ENCODE data around the gene KCNIP4. TPM values are rescaled to one million over a fixed set of nuclear protein-coding genes. Genes with fewer than 3 reads are reported as not detected.

Gene KCNIP4
- total RNA-seq, 1 experiment from 2014 or later, result not detected

DNA sequence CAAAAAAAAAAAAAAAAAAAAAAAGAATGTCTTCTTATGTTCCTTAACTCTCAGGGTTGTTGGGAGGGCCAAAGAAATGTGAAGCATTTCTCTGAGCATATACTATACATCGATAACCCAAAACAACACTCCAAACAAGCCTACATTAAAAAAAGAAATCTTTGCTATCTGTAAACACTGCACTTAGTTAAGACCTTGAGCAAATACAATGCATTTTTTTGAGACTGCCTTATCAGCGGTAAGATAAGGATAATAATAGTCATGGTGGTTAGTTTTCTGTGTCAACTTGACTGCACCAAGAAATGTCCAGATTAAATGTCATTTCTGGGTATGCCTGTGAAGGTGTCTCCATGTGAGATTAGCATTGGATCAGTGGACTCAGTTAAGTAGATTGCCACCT lies 706.4 kb downstream of the KCNIP4 start:
- BruUV-seq (replicated peaks), result no TSS peak
- no peak for DNase-seq
- TF ChIP-seq, protein P1, sequence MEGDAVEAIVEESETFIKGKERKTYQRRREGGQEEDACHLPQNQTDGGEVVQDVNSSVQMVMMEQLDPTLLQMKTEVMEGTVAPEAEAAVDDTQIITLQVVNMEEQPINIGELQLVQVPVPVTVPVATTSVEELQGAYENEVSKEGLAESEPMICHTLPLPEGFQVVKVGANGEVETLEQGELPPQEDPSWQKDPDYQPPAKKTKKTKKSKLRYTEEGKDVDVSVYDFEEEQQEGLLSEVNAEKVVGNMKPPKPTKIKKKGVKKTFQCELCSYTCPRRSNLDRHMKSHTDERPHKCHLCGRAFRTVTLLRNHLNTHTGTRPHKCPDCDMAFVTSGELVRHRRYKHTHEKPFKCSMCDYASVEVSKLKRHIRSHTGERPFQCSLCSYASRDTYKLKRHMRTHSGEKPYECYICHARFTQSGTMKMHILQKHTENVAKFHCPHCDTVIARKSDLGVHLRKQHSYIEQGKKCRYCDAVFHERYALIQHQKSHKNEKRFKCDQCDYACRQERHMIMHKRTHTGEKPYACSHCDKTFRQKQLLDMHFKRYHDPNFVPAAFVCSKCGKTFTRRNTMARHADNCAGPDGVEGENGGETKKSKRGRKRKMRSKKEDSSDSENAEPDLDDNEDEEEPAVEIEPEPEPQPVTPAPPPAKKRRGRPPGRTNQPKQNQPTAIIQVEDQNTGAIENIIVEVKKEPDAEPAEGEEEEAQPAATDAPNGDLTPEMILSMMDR (conservative IDR thresholded peaks at IDR 0.05), result no peak
- TF ChIP-seq EZH2 (IDR thresholded peaks at IDR 0.05; ENCODE audit: low read depth), result no peak
- Histone ChIP-seq H3K9me2 (ENCODE audit: insufficient read depth) (no peaks in the 10 kb centered on the region), H2AFZ (no peak overlapping the region), H3K36me3 (ENCODE audit: low read depth) (no peaks in the 10 kb centered on the region), H3K4me2 (no peak overlapping the region), H3K9me3 (ENCODE audit: insufficient read depth, low read depth) (no peaks in the 10 kb centered on the region), H3F3A (ENCODE audit: insufficient read depth, low read depth) (no peaks in the 10 kb centered on the region), H3K4me3 (no peak overlapping the region), H3K27ac (no peak overlapping the region), H4K20me1 (ENCODE audit: insufficient read depth) (no peaks in the 10 kb centered on the region), H3K27me3 (ENCODE audit: insufficient read depth, low read depth) (no peaks in the 10 kb centered on the region), H3K79me2 (ENCODE audit: low read depth) (no peaks in the 10 kb centered on the region), H3K4me1 (replicated peaks; ENCODE audit: insufficient read depth) (no peaks in the 10 kb centered on the region)
- ChIA-PET CTCF (no interaction called here), POLR2A (ENCODE audit: unreplicated experiment) (no interaction called here)
- intact Hi-C loops (cut with micrococcal nuclease; ENCODE audit: unreplicated experiment), result no loop called here

DNA sequence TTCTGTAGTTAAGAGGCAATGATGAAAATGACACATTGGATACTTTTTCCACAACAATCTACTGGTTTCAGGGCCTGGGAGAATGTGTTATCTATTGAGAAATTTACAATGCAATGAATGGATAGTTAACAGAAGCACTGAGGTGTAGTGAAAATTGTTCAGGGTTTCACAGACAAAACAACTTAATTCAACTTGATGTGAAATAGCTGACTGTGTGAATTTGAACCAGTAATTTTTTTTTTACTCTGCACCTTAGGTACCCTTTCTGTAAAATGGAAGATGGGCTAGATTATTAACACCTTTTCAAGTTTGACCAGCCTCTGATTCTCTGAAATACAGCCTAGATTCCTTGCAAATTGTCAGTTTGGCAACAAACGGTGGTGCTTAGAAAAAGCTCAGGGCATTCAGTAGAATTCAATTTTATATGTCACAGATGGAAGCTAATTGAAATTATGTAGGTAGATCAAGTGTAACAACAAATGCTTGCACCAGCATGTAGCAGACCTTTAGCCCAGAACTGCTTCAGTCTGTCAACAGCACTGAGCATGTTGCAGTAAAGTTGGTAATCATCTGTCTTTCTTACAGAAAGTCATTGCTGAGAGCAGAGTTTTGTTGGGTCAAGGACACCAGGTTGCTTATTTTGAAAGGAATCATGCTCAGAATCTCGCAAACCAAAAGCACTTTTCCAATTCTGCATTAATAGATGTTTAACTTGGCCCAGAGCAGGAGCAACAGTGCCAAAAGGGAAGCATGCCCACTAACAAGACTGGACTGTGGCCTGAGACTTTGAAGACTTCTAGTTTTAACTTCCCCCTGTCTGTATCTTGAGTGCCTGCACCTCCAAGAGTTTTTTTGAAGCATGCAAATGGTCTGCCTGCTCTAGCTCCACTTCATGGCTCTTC lies 721.7 kb downstream of the KCNIP4 start:
- ChIA-PET CTCF (no interaction called here), POLR2A (ENCODE audit: unreplicated experiment) (no interaction called here)
- no peak overlapping the region for H3K4me3 ChIP-seq
- BruUV-seq (replicated peaks), result no TSS peak
- H3K4me1 ChIP-seq (replicated peaks; ENCODE audit: insufficient read depth), result no peaks in the 10 kb centered on the region
- intact Hi-C loops (cut with micrococcal nuclease; ENCODE audit: unreplicated experiment), result no loop called here
- H3K9me3 ChIP-seq (ENCODE audit: insufficient read depth, low read depth), result no peaks in the 10 kb centered on the region
- H3F3A ChIP-seq (ENCODE audit: insufficient read depth, low read depth), result no peaks in the 10 kb centered on the region
- TF ChIP-seq, protein P1 (conservative IDR thresholded peaks at IDR 0.05), result no peak
- TF ChIP-seq EZH2 (IDR thresholded peaks at IDR 0.05; ENCODE audit: low read depth), result no peak
- no peak for DNase-seq
- H2AFZ ChIP-seq, result no peak overlapping the region
- H4K20me1 ChIP-seq (ENCODE audit: insufficient read depth), result no peaks in the 10 kb centered on the region
- H3K36me3 ChIP-seq (ENCODE audit: low read depth), result no peaks in the 10 kb centered on the region
- no peaks in the 10 kb centered on the region for H3K27me3 ChIP-seq (ENCODE audit: insufficient read depth, low read depth)
- no peak overlapping the region for H3K4me2 ChIP-seq
- H3K9me2 ChIP-seq (ENCODE audit: insufficient read depth), result no peaks in the 10 kb centered on the region
- no peaks in the 10 kb centered on the region for H3K79me2 ChIP-seq (ENCODE audit: low read depth)
- H3K27ac ChIP-seq, result no peak overlapping the region

DNA sequence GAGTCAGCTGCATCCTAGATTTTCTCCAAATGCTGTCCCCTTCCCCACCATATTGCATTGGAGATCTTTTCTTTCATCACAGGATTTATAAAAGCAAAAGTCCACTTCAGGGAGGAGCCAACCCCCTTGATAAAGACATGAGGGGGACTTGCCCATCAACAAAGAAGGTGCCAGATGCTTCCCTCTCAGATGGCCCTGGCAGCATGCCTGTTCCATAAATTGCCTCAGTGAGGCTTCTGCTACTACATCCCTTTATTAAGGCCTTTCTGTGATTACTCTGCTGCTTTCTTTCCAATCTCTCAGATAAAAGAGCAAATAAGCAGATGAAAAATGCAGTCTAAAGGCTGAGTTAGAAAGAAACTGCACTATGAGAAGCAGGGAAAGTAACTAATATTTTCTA lies 736.7 kb downstream of the KCNIP4 start:
- no TSS peak for BruUV-seq (replicated peaks)
- no peak overlapping the region for H3K27ac ChIP-seq
- CTCF ChIA-PET, result no interaction called here
- H3K4me1 ChIP-seq (replicated peaks; ENCODE audit: insufficient read depth), result no peaks in the 10 kb centered on the region
- no peaks in the 10 kb centered on the region for H4K20me1 ChIP-seq (ENCODE audit: insufficient read depth)
- no peaks in the 10 kb centered on the region for H3K36me3 ChIP-seq (ENCODE audit: low read depth)
- no peaks in the 10 kb centered on the region for H3K27me3 ChIP-seq (ENCODE audit: insufficient read depth, low read depth)
- H3K4me3 ChIP-seq, result no peak overlapping the region
- POLR2A ChIA-PET (ENCODE audit: unreplicated experiment), result no interaction called here
- no peak overlapping the region for H3K4me2 ChIP-seq
- H3K79me2 ChIP-seq (ENCODE audit: low read depth), result no peaks in the 10 kb centered on the region
- no peaks in the 10 kb centered on the region for H3K9me3 ChIP-seq (ENCODE audit: insufficient read depth, low read depth)
- no peaks in the 10 kb centered on the region for H3F3A ChIP-seq (ENCODE audit: insufficient read depth, low read depth)
- intact Hi-C loops (cut with micrococcal nuclease; ENCODE audit: unreplicated experiment), result no loop called here
- H3K9me2 ChIP-seq (ENCODE audit: insufficient read depth), result no peaks in the 10 kb centered on the region
- no peak for DNase-seq
- no peak for TF ChIP-seq EZH2 (IDR thresholded peaks at IDR 0.05; ENCODE audit: low read depth)
- TF ChIP-seq, protein P1 (conservative IDR thresholded peaks at IDR 0.05), result no peak
- no peak overlapping the region for H2AFZ ChIP-seq
